OCI-LY3 (cell line): ENCODE data around the gene NUP210L.

ENCODE experiments used
- EZH2phosphoT487 ChIP-seq: fragments of 200-600 bp; shearing (Covaris generic); IDR thresholded peaks from 2 replicates; pipeline ENCODE4 v1.6.1; 2018; ENCODE audit warnings: antibody characterized with exemption, mixed run types, low read depth
- TF ChIP-seq, protein P1 (sequence below): fragments of 200-600, 300-600 bp; sonication (generic); IDR thresholded peaks from 2 replicates; pipeline ENCODE4 v1.5.1; 2014; ENCODE audit warnings: antibody characterized with exemption, low read length, low read depth

- TF ChIP-seq, protein P1, sequence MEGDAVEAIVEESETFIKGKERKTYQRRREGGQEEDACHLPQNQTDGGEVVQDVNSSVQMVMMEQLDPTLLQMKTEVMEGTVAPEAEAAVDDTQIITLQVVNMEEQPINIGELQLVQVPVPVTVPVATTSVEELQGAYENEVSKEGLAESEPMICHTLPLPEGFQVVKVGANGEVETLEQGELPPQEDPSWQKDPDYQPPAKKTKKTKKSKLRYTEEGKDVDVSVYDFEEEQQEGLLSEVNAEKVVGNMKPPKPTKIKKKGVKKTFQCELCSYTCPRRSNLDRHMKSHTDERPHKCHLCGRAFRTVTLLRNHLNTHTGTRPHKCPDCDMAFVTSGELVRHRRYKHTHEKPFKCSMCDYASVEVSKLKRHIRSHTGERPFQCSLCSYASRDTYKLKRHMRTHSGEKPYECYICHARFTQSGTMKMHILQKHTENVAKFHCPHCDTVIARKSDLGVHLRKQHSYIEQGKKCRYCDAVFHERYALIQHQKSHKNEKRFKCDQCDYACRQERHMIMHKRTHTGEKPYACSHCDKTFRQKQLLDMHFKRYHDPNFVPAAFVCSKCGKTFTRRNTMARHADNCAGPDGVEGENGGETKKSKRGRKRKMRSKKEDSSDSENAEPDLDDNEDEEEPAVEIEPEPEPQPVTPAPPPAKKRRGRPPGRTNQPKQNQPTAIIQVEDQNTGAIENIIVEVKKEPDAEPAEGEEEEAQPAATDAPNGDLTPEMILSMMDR, result no peak
- no peak for TF ChIP-seq EZH2phosphoT487
Measured at GRCh38 chr1:154137888-154138287, 17.0 kb downstream of the NUP210L start.
